Colonic mucosa (tissue), 4 donors: ENCODE results near the gene RPN1. TPM values are rescaled to one million over a fixed set of nuclear protein-coding genes. Genes with fewer than 3 reads are reported as not detected.
"Not testable (repeated sequence)": the region's sequence is repeated elsewhere in the genome, so short reads cannot be mapped to it uniquely, and the experiment has no call there.

ENCODE experiments used
- DNase-seq: peaks from one replicate; pipeline ENCODE4 v3.0.0-alpha.2; 2020
- H3K27ac ChIP-seq: fragments of 200-600 bp; one replicate; pipeline ENCODE4 v1.8.0; 2021
- H3K27me3 ChIP-seq: fragments of 200-600 bp; one replicate; pipeline ENCODE4 v1.8.0; 2021
- H3K36me3 ChIP-seq: fragments of 200-600 bp; one replicate; pipeline ENCODE4 v1.8.0; 2021
- H3K4me1 ChIP-seq: fragments of 200-600 bp; one replicate; pipeline ENCODE4 v1.8.0; 2021; ENCODE audit warnings: mild to moderate bottlenecking
- H3K4me3 ChIP-seq: fragments of 200-600 bp; one replicate; pipeline ENCODE4 v1.8.0; 2021
- H3K9ac ChIP-seq, 2 donors: one replicate each; pipeline ENCODE4 v1.7.0; 2013; ENCODE audit warnings: control low read depth in 2 of 2, low read depth in 2 of 2, low read length in 2 of 2
- H3K9me3 ChIP-seq: fragments of 200-600 bp; one replicate; pipeline ENCODE4 v1.8.0; 2021
- CTCF ChIP-seq: fragments of 200-600 bp; IDR thresholded peaks from one replicate; pipeline ENCODE4 v1.8.0; 2022; ENCODE audit warnings: antibody characterized with exemption, mild to moderate bottlenecking
- intact Hi-C: fragments of 100-400 bp; cut with DNase I; formaldehyde crosslinking; loops from one replicate; pipeline ENCODE4 v1.14.1; 2022
- total RNA-seq, 2 donors: library from RNA; stranded (reverse); fragmentation: NEBNext Ultra II Directional in 1 of 2; extraction: Animal tissue kit (Norgen Biotek cat#: 25700) in 1 of 2; gene quantifications; one replicate each; pipeline ENCODE4 v1.2.1, GENCODE V29; 2021
- donor health status: healthy.
- donor health status: DM: no; HTN: no; CAD: no.
- donor health status: DM: no; HTN: no; CAD: no.

The RPN1 gene
- total RNA-seq, 2 donors from 2014 or later, result 188 to 314 TPM

- Histone ChIP-seq H3K27me3 (no peaks in the 10 kb centered on the region), H3K9me3 (no peaks in the 10 kb centered on the region), H3K4me3 (no peak overlapping the region), H3K36me3 (no peaks in the 10 kb centered on the region), H3K9ac (no peak overlapping the region), H3K4me1 (no peaks in the 10 kb centered on the region), H3K27ac (no peak overlapping the region)
- no peak for TF ChIP-seq CTCF
- intact Hi-C loops, result no loop called here
- no peak for DNase-seq
These were observed 28.7 kb upstream of the RPN1 start for GRCh38 chr3:128679338-128679737.

- H3K9ac ChIP-seq, intact Hi-C loops, DNase-seq: not testable (repeated sequence)
These were observed 25.2 kb upstream of the RPN1 start for GRCh38 chr3:128675802-128676201.

GRCh38 chr3:128674161-128674784 is 23.7 kb upstream of the RPN1 start:
- DNase-seq, result no peak
- no peak overlapping the region for H3K4me3 ChIP-seq
- H3K36me3 ChIP-seq, result no peaks in the 10 kb centered on the region
- no peak for TF ChIP-seq CTCF
- H3K27ac ChIP-seq, result no peak overlapping the region
- intact Hi-C loops, result no loop called here
- H3K9ac ChIP-seq, result no peak overlapping the region
- H3K27me3 ChIP-seq, result no peaks in the 10 kb centered on the region
- H3K4me1 ChIP-seq, result no peaks in the 10 kb centered on the region
- H3K9me3 ChIP-seq, result no peaks in the 10 kb centered on the region

More at GRCh38 chr3:128675802-128676201, 25.2 kb upstream of the RPN1 start:
- H3K27me3 ChIP-seq, H3K36me3 ChIP-seq, H3K4me1 ChIP-seq, H3K9me3 ChIP-seq, H3K4me3 ChIP-seq, H3K27ac ChIP-seq: not testable (repeated sequence)

- H3K9me3 ChIP-seq, result no peaks in the 10 kb centered on the region
- H3K27ac ChIP-seq, result no peak overlapping the region
- DNase-seq, result no peak
- no peaks in the 10 kb centered on the region for H3K4me1 ChIP-seq
- no peak overlapping the region for H3K4me3 ChIP-seq
- no peak for TF ChIP-seq CTCF
- no peaks in the 10 kb centered on the region for H3K36me3 ChIP-seq
- H3K27me3 ChIP-seq, result no peaks in the 10 kb centered on the region
- no peak overlapping the region for H3K9ac ChIP-seq
- intact Hi-C loops, result no loop called here
These were observed 17.0 kb upstream of the RPN1 start for GRCh38 chr3:128667641-128668040.

GRCh38 chr3:128665362-128666021 is 14.9 kb upstream of the RPN1 start:
- no peaks in the 10 kb centered on the region for H3K27me3 ChIP-seq
- H3K9ac ChIP-seq, result no peak overlapping the region
- TF ChIP-seq CTCF, result no peak
- H3K36me3 ChIP-seq, result no peaks in the 10 kb centered on the region
- H3K27ac ChIP-seq, result no peak overlapping the region
- no peak for DNase-seq
- H3K9me3 ChIP-seq, result no peaks in the 10 kb centered on the region
- no peaks in the 10 kb centered on the region for H3K4me1 ChIP-seq
- no peak overlapping the region for H3K4me3 ChIP-seq
- intact Hi-C loops, result no loop called here

- DNase-seq, result no peak
- no peaks in the 10 kb centered on the region for H3K27me3 ChIP-seq
- TF ChIP-seq CTCF, result no peak
- H3K4me3 ChIP-seq, result no peak overlapping the region
- no peaks in the 10 kb centered on the region for H3K4me1 ChIP-seq
- intact Hi-C loops, result no loop called here
- no peaks in the 10 kb centered on the region for H3K36me3 ChIP-seq
- H3K9me3 ChIP-seq, result no peaks in the 10 kb centered on the region
- H3K27ac ChIP-seq, result no peak overlapping the region
- H3K9ac ChIP-seq, result no peak overlapping the region
These were observed 12.5 kb upstream of the RPN1 start for GRCh38 chr3:128663151-128663550.
